Measurements from ENCODE around the gene USP44.
"Not testable (repeated sequence)": the region's sequence is repeated elsewhere in the genome, so short reads cannot be mapped to it uniquely, and the experiment has no call there.

USP44 gene

GRCh38 chr12:95551305-95551704 is at the start of gene USP44:
Gene USP44 (minus strand): TSS chr12:95551476. CDS start chr12:95534256, 17,220 bp downstream.
- DNase-seq: no peak

DNA sequence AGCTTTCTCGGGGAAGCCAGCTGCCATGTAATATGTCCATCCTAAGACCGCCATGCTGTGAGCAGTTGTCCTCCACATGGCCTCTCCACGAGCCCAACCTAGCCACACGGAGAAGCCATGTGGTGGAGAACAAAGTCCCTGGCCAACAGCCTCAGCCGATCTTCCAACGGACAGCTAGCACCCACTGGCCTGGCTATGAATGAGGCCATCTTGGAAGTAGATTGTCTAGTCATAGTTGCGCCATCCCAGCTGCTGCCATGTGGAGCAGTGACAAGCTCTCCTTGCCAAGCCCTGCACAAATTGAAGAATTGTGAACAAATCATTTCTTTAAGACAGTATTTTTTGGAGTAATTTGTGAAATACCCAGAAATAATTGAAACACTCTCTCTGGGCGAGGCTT is 49.3 kb upstream of the USP44 start:
- no peak for DNase-seq

DNA sequence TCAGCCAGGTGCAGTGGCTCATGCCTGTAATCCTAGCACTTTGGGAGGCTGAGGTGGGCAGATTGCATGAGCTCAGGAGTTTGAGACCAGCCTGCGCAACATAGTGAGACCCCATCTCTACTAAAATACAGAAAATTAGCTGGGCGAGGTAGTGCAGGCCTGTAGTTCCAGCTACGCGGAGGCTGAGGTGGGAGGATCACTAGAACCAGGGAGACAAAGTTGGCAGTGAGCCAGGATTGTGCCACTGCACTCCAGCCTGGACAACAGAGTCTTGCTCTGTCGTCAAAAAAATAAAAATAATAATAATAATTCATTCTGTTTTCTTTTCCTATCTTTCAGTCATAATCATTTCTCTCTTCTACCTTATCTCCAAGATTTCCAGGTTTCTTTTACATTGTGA is 48.6 kb upstream of the USP44 start:
- no peak for DNase-seq

- no peak for DNase-seq
Observed at GRCh38 chr12:95594136-95594535, 42.9 kb upstream of the USP44 start.

DNA sequence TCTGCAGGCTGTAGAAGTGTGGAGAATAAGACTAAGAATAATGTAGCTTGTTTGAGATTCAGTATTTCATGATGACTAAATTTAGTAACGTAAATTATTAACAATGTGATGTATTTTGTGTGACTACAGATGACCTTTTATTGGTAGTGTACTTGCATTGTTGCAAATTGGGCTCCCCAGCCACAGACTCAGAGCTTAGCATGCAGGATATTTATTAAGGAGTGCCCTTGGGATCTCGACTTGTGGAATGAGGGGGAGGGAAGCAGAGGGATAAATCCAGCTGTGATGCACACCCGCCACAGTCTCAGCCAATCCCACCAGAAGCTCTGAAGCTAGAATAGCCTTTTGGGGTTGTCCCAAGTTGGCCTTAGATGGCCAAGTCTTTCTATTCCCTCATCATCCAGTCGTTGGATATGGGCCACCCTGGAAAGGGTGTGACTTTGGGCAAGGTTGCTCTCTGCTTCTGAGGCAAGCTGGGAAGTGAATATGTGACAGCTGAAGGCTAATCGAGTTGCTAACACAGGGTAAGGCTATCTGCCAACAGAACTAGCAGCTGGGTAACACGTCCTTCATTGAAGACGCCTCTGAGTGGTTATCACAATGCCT is 42.1 kb upstream of the USP44 start:
- no peak for DNase-seq

DNA sequence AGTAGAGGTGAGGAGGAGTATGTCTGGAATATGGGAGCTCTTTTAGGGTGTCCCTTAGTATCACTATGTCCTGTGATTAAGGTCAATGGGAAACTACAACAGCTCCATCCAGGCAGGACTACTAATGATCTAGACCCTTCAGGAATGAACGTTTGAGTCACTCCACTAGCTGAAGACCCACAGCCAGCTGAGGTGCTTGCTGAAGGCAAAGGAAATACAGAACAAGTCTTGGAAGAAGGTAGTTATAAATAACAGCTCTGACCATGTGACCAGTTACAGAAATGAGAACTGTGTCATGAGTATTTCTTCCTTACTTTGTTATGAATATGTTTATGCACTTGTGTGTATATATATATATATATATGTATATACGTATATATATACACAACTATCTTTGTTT is 40.5 kb upstream of the USP44 start:
- DNase-seq: no peak

GRCh38 chr12:95590775-95591174 is 39.5 kb upstream of the USP44 start:
- DNase-seq: no peak

DNA sequence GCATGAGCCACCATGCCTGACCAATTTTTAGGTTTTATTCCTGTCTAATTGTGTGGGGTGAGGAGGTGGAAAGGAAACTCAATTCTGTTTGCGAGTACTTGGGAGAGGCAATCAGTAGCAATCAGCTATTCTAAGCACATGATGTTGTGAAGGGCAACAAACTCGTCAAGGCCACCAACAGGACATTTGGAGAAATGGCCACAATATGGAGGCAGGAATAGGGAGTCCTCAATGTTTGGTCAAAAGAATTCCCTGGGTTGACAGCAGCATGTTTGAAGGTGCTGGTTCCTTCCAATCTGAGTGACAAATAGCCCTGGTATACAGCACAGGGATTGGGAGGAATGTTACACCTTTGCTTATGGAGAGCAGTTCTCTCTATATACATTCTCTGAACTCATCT is 32.7 kb upstream of the USP44 start:
- DNase-seq: no peak

- DNase-seq: no peak
Observed at GRCh38 chr12:95582230-95583058, 31.2 kb upstream of the USP44 start.

- DNase-seq: no peak
Observed at GRCh38 chr12:95577820-95578219, 26.5 kb upstream of the USP44 start.

- no peak for DNase-seq
Observed at GRCh38 chr12:95574799-95575452, 23.6 kb upstream of the USP44 start.

GRCh38 chr12:95573951-95574576 is 22.8 kb upstream of the USP44 start:
- no peak for DNase-seq

DNA sequence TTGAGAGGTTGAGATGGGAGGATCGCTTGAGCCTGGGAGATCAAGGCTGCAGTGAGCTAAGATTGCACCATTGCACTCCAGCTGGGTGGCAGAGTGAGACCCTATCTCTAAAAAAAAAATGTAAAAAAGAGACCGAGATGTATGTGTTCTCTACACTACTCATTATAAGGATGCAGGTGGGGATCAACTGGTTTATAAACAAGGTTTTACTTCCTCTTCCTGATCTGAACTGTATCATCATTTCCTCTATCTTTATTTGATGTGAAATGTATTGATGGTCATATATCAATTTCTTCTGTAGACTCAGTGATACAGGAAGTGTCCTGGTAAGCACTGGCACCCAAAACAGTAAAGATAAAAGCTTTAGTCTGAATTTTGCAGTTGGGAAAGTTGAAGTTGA is 20.1 kb upstream of the USP44 start:
- DNase-seq: no peak

DNA sequence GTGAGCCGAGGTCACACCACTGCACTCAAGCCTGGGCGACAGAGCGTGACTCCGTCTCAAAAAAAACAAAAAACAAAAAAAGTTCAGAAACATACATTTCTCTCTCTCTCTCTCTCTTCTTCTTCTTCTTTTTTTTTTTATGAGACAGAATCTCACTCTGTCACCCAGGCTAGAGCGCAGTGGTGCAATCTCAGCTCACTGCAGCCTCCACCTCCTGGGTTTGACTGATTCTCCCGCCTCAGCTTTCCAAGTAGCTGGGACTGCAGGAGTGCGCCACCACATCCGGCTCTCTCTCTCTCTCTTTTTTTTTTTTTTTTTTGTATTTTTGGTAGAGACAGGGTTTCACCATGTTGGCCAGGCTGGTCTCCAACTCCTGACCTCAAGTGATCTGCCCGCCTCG is 16.8 kb upstream of the USP44 start:
- DNase-seq: not testable (repeated sequence)

GRCh38 chr12:95557625-95558024 is 6.3 kb upstream of the USP44 start:
- no peak for DNase-seq

DNA sequence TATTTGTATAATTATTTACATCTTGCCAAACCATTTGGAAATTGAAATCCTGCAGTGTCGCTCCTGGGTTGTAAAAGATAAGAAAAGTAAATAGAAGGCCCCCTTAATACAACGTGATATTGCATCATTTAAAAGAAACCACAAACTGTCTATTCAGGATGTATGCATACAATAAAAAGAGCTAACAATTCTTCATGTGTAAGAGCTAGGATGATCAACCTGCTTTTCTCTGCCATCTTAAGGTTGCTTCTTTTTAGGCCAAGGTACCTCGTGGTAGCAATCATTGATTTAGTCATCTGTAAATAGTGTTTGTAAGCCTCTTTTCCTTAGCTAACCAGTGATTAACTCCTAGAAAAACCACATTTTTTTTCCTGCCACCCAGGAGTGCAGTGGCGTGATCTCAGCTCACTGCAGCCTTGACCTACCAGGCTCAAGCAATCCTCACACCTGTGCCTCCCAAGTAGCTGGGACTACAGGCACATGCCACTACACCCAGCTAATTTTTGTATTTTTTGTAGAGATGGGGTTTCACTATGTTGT is 3.3 kb upstream of the USP44 start:
- no peak for DNase-seq

- DNase-seq: no peak
Observed at GRCh38 chr12:95553197-95553943, 2.1 kb upstream of the USP44 start.

DNA sequence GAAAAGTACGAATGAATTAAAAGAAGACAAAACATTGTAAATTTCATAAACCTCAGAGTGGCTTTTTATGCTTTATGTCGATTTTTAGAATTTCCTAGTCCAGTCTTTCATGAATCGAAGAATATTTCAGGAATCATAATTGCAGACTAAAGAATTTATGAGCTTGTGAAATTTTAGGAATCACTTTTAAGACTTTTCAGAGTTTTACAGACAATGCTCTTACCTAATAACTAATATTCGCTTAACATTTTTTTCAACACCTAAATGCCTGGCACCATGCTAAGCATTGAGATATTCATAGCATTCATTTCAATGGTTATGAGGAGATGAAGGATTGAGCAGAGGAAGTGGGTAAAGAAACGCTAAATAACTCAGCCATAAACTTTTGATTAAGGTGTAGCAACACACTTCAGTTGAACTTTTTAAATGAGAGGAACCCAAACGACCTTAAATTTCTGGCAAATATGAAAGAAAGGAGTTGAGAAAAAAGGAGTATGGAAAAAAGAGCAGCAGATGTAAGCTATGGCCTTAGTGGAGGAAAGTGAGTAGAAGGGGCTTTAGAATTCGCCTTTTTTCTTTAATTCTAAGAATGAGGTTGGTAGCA is 739 bp upstream of the USP44 start:
- DNase-seq: no peak

DNA sequence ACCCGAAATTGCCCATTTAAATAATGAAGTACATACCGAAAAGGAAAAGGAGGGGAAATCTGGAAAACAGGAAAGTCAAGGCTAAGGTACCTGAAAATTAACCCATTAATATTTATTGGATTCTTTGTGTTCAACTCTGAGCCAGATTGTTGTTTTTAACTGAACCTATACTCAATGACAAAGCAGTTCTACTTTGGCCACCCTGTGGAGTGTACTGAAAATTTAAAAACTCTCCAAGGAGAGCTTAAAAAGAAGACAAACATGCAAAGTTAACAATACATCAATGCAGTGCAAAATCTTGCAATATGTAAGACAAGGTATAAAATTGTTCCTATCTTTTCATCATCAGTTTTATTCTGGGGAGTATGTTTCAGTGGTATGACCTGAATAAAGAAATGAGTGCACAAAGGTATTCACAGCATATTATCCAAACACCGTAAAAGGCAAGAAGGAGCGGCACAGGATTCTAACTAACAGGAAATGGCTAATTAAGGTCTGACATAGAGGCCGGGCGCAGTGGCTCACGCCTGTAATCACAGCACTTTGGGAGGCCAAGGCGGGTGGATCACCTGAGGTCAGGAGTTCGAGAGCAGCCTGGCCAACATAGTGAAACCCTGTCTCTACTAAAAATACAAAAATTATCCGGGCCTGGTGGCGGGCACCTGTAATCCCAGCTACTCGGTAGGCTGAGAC is 1.7 kb downstream of the USP44 start:
- DNase-seq: no peak

DNA sequence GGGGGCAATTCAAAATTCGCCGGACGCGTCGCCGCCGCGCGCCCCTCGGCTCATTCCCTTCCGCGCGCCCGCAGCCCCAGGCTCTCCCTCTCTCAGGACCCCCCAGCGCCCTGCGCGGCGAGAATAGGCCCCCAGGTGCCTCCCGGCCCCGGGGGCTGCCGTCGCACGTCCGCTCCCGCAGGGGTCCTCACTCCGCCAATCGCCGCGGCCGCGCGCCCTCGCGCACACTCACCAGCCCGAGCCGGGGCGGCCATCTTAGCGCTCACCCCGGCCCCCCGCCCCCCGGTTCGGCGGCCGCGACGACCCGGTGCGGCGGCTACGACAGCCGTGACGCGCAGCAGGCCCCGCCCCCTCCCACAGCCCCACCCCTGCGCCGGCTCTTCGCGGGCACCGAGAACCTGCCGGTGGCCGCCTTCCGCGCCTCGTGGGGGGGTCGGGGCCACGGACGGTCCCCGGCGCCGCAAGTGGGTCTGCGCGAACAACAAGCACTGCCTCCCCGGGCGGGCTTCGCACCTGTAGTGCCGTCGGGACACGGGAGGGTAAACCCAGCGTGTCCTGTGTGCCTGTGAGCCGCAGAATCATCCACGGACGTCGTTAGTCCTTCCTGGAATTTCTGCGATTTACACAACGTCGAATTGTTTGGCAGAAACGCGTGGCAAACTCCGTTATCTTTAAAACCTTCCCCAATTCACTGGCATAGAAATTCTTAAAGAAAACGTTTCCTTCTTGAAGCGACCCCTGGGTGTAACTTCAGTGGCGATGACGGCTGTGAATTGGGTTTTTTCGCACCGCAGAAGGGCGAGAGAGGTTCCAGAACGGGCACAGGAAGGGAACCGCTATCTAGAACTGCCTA is 2.5 kb downstream of the USP44 start:
- peak; percentile 55 for DNase-seq
